Fibroblast of the aortic adventitia (primary cell): ENCODE data around the gene RPL37A. TPM values are rescaled to one million over a fixed set of nuclear protein-coding genes. Genes with fewer than 3 reads are reported as not detected.

Experiments used
- DNase-seq: peaks from one replicate; pipeline ENCODE4 v3.0.0-alpha.2; 2010; ENCODE audit warnings: low read depth
- H3K4me3 ChIP-seq: 2 replicates; pipeline ENCODE4 v1.5.1; 2011; ENCODE audit warnings: low read depth, mild to moderate bottlenecking, control low read depth, low read length, moderate library complexity
- CTCF ChIP-seq: IDR thresholded peaks from 2 replicates; pipeline ENCODE4 v1.5.1; 2011; ENCODE audit warnings: mild to moderate bottlenecking, low read length, control low read depth, inconsistent platforms; ENCODE audit not compliant: insufficient read depth
- total RNA-seq: library from RNA; depleted of rRNA; stranded (reverse); fragments of >200 nt; gene quantifications from 2 replicates; pipeline ENCODE4 v1.2.3, GENCODE V29; 2012; ENCODE audit warnings: low replicate concordance

The RPL37A gene
- total RNA-seq, 1 donor, result 1,513 TPM

GRCh38 chr2:216477283-216478035 lies 21.2 kb upstream of the RPL37A start:
- TF ChIP-seq CTCF, result no peak
- no peak overlapping the region for H3K4me3 ChIP-seq
- no peak for DNase-seq

- DNase-seq, result peak; percentile 82
- TF ChIP-seq CTCF, result no peak
- H3K4me3 ChIP-seq, result no peak overlapping the region
Observed at GRCh38 chr2:216478151-216478550, 20.5 kb upstream of the RPL37A start.

- no peak for DNase-seq
- no peak for TF ChIP-seq CTCF
Observed at GRCh38 chr2:216478791-216479190, 19.9 kb upstream of the RPL37A start.

GRCh38 chr2:216480221-216480620 lies 18.4 kb upstream of the RPL37A start:
- DNase-seq, result no peak
- H3K4me3 ChIP-seq, result no peak overlapping the region
- no peak for TF ChIP-seq CTCF

More at GRCh38 chr2:216478791-216479190, 19.9 kb upstream of the RPL37A start:
- no peak overlapping the region for H3K4me3 ChIP-seq

- no peak for DNase-seq
- no peak overlapping the region for H3K4me3 ChIP-seq
- TF ChIP-seq CTCF, result no peak
Observed at GRCh38 chr2:216482640-216483039, 16.0 kb upstream of the RPL37A start.

GRCh38 chr2:216485237-216485636 lies 13.4 kb upstream of the RPL37A start:
- H3K4me3 ChIP-seq, result no peak overlapping the region
- DNase-seq, result no peak
- no peak for TF ChIP-seq CTCF

GRCh38 chr2:216485745-216486144 lies 12.9 kb upstream of the RPL37A start:
- TF ChIP-seq CTCF, result no peak
- H3K4me3 ChIP-seq, result no peak overlapping the region
- no peak for DNase-seq
